H9 (cell line): ENCODE data around the gene PTTG2. TPM values are rescaled to one million over a fixed set of nuclear protein-coding genes. Genes with fewer than 3 reads are reported as not detected.

ENCODE experiments used
- DNase-seq: peaks from one replicate; pipeline ENCODE4 v3.0.0-alpha.2; 2017
- H2AFZ ChIP-seq: one replicate; pipeline ENCODE4 v1.6.1; 2013; ENCODE audit warnings: mild to moderate bottlenecking, low read length, control low read depth, moderate library complexity
- H2AK5ac ChIP-seq: 2 replicates; pipeline ENCODE4 v1.6.1; 2013; ENCODE audit warnings: low read length, control low read depth, mixed read lengths; ENCODE audit not compliant: insufficient read length
- H2BK120ac ChIP-seq: one replicate; pipeline ENCODE4 v1.6.1; 2013; ENCODE audit warnings: low read depth, mild to moderate bottlenecking, low read length, control low read depth, inconsistent platforms; ENCODE audit not compliant: poor library complexity, severe bottlenecking
- H2BK12ac ChIP-seq: 2 replicates; pipeline ENCODE4 v1.6.1; 2013; ENCODE audit warnings: low read length, control low read depth, mixed read lengths, low read depth; ENCODE audit not compliant: insufficient read length
- H2BK15ac ChIP-seq: 2 replicates; pipeline ENCODE4 v1.6.1; 2013; ENCODE audit warnings: low read depth, low read length, control low read depth
- H2BK20ac ChIP-seq: one replicate; pipeline ENCODE4 v1.6.1; 2013; ENCODE audit warnings: low read depth, mild to moderate bottlenecking, low read length, control low read depth, inconsistent platforms; ENCODE audit not compliant: poor library complexity, severe bottlenecking
- H2BK5ac ChIP-seq: 2 replicates; pipeline ENCODE4 v1.6.1; 2013; ENCODE audit warnings: low read length, control low read depth, mixed read lengths; ENCODE audit not compliant: insufficient read length
- H3K14ac ChIP-seq: 2 replicates; pipeline ENCODE4 v1.6.1; 2013; ENCODE audit warnings: low read length, control low read depth; ENCODE audit not compliant: insufficient read depth
- H3K18ac ChIP-seq: 2 replicates; pipeline ENCODE4 v1.6.1; 2013; ENCODE audit warnings: low read depth, mild to moderate bottlenecking, mixed read lengths, low read length, control low read depth; ENCODE audit not compliant: insufficient read length
- H3K23ac ChIP-seq: 2 replicates; pipeline ENCODE4 v1.6.1; 2013; ENCODE audit warnings: low read length, control low read depth, mixed read lengths, low read depth; ENCODE audit not compliant: insufficient read length
- H3K23me2 ChIP-seq: 2 replicates; pipeline ENCODE4 v1.6.1; 2013; ENCODE audit warnings: low read depth, mild to moderate bottlenecking, mixed read lengths, low read length, control low read depth; ENCODE audit not compliant: insufficient read length, poor library complexity, severe bottlenecking
- H3K27ac ChIP-seq: 2 replicates; pipeline ENCODE4 v1.5.1; 2013; ENCODE audit warnings: low read length, control low read depth, mixed read lengths, low read depth; ENCODE audit not compliant: insufficient read length
- H3K27me3 ChIP-seq: 2 replicates; pipeline ENCODE4 v1.6.1; 2013; ENCODE audit warnings: low read length, control low read depth, inconsistent platforms; ENCODE audit not compliant: insufficient read depth
- H3K4ac ChIP-seq: 2 replicates; pipeline ENCODE4 v1.6.1; 2013; ENCODE audit warnings: low read depth, mild to moderate bottlenecking, control low read depth, inconsistent platforms, low read length, moderate library complexity
- H3K4me1 ChIP-seq: 2 replicates; pipeline ENCODE4 v1.6.1; 2013; ENCODE audit warnings: low read length, control low read depth, inconsistent platforms; ENCODE audit not compliant: insufficient read depth
- H3K4me2 ChIP-seq: 2 replicates; pipeline ENCODE4 v1.6.1; 2013; ENCODE audit warnings: low read length, control low read depth, mixed read lengths; ENCODE audit not compliant: insufficient read length, insufficient read depth
- H3K56ac ChIP-seq: 2 replicates; pipeline ENCODE4 v1.6.1; 2013; ENCODE audit warnings: low read depth, mild to moderate bottlenecking, mixed read lengths, low read length, control low read depth; ENCODE audit not compliant: insufficient read length
- H3K79me1 ChIP-seq: 2 replicates; pipeline ENCODE4 v1.6.1; 2013; ENCODE audit warnings: low read depth, mild to moderate bottlenecking, moderate library complexity, low read length, control low read depth, inconsistent platforms; ENCODE audit not compliant: insufficient read depth, poor library complexity, severe bottlenecking
- H3K79me2 ChIP-seq: 2 replicates; pipeline ENCODE4 v1.6.1; 2013; ENCODE audit warnings: low read length, control low read depth, inconsistent platforms; ENCODE audit not compliant: insufficient read depth
- H3K9ac ChIP-seq: 2 replicates; pipeline ENCODE4 v1.6.1; 2013; ENCODE audit warnings: low read length, control low read depth, mixed read lengths; ENCODE audit not compliant: insufficient read length; ENCODE audit errors: extremely low read depth
- H3K9me3 ChIP-seq: one replicate; pipeline ENCODE4 v1.6.1; 2013; ENCODE audit warnings: low read depth, low read length, inconsistent platforms; ENCODE audit not compliant: control insufficient read depth
- H3T11ph ChIP-seq: one replicate; pipeline ENCODE4 v1.6.1; 2013; ENCODE audit warnings: mild to moderate bottlenecking, low read length, control low read depth, inconsistent platforms
- H4K20me1 ChIP-seq: one replicate; pipeline ENCODE4 v1.6.1; 2013; ENCODE audit not compliant: control insufficient read depth, insufficient read length, insufficient read depth
- H4K5ac ChIP-seq: 2 replicates; pipeline ENCODE4 v1.6.1; 2013; ENCODE audit warnings: low read depth, mild to moderate bottlenecking, mixed read lengths, low read length, control low read depth; ENCODE audit not compliant: insufficient read length
- H4K8ac ChIP-seq: replicated peaks from 2 replicates; pipeline ENCODE4 v1.6.1; 2013; ENCODE audit warnings: low read length, control low read depth, mixed read lengths, low read depth; ENCODE audit not compliant: insufficient read length
- H4K91ac ChIP-seq: 2 replicates; pipeline ENCODE4 v1.6.1; 2013; ENCODE audit warnings: low read depth, mild to moderate bottlenecking, moderate library complexity, mixed read lengths, low read length, control low read depth; ENCODE audit not compliant: insufficient read length
- H3K27ac Mint-ChIP-seq, 3 experiments: 2 replicates in 2 of 3; 3 replicates in 1 of 3; pipeline ENCODE4 v1.8.0; 2020 to 2021; ENCODE audit warnings: mixed read lengths in 3 of 3, mild to moderate bottlenecking in 1 of 3, moderate library complexity in 1 of 3
- H3K27me3 Mint-ChIP-seq: 2 replicates; pipeline ENCODE4 v1.8.0; 2021; ENCODE audit warnings: low read depth, mild to moderate bottlenecking, moderate library complexity, mixed read lengths
- H3K36me3 Mint-ChIP-seq, 3 experiments: 2 replicates in 2 of 3; 3 replicates in 1 of 3; pipeline ENCODE4 v1.8.0; 2020 to 2021; ENCODE audit warnings: low read depth in 3 of 3, mixed read lengths in 3 of 3; ENCODE audit not compliant: insufficient read depth in 1 of 3
- H3K4me1 Mint-ChIP-seq, 2 experiments: 2 replicates each; pipeline ENCODE4 v1.8.0; 2020; ENCODE audit warnings: mixed read lengths in 2 of 2
- H3K4me3 Mint-ChIP-seq, 2 experiments: 2 replicates in 1 of 2; 3 replicates in 1 of 2; pipeline ENCODE4 v1.8.0; 2020 to 2021; ENCODE audit warnings: mild to moderate bottlenecking in 2 of 2, mixed read lengths in 2 of 2, moderate library complexity in 1 of 2
- H3K9me3 Mint-ChIP-seq, 2 experiments: 2 replicates in 1 of 2; 3 replicates in 1 of 2; pipeline ENCODE4 v1.8.0; 2020; ENCODE audit warnings: mild to moderate bottlenecking in 2 of 2, mixed read lengths in 2 of 2, moderate library complexity in 1 of 2
- CTCF ChIP-seq: fragments of 200-600 bp; sonication (generic); conservative IDR thresholded peaks from 3 replicates; pipeline ENCODE4 v1.8.0; 2021; ENCODE audit warnings: antibody characterized with exemption, mild to moderate bottlenecking
- WGBS: extraction: QIAGEN DNeasy Blood & Tissue Kit; methylation state at CpG from one replicate; pipeline ENCODE4 v1.1.7; 2013; ENCODE audit warnings: missing lambda C conversion rate, low lambda C conversion rate, mixed read lengths; ENCODE audit not compliant: insufficient read length; ENCODE audit errors: extremely low coverage; 5-methylcytosine and 5-hydroxymethylcytosine counted together
- total RNA-seq: library from RNA; stranded (reverse); gene quantifications from 2 replicates; pipeline ENCODE4 v1.2.1, GENCODE V29; 2021

The PTTG2 gene
- total RNA-seq, 1 experiment from 2014 or later, result not detected

DNA sequence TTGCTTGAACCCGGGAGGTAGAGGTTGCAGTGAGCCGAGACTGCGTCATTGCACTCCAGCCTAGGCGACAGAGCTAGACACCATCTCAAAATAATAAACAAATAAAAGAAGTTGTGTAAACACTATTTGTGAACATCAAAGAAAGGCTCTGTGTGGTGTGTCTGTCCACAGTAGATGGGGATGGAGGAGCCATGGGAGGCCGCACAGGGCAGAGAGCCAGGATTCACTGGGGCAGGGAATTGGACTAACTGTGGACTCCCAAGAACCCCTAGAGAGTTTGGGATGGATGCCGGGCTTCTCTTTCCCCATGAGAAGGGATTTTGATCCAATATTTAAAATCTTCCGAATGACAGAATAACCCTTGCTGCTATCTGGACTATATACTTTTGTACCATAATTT lies 42.8 kb upstream of the PTTG2 start:
- H3K27ac ChIP-seq, result no peak overlapping the region
- no peak overlapping the region for H4K5ac ChIP-seq
- H4K20me1 ChIP-seq, result no peaks in the 10 kb centered on the region
- H3K23me2 ChIP-seq, result no peaks in the 10 kb centered on the region
- H3K18ac ChIP-seq, result no peak overlapping the region
- no peak overlapping the region for H2BK5ac ChIP-seq
- Mint-ChIP-seq H3K4me3 (no peak overlapping the region), H3K27me3 (0 out of 2 replicates have a peak, but pooled peaks cover 2% of the 10 kb centered on the region), H3K27ac (no peak overlapping the region), H3K36me3 (no peaks in the 10 kb centered on the region), H3K4me1 (no peaks in the 10 kb centered on the region; a peak in 1 of 4 replicates), H3K9me3 (no peaks in the 10 kb centered on the region)
- H3K23ac ChIP-seq, result no peak overlapping the region
- H3K9ac ChIP-seq, result no peak overlapping the region
- no peak for DNase-seq
- no peak overlapping the region for H2BK120ac ChIP-seq
- no peak overlapping the region for H2BK12ac ChIP-seq
- H3K56ac ChIP-seq, result no peak overlapping the region
- H4K91ac ChIP-seq, result no peak overlapping the region
- H3K4me2 ChIP-seq, result no peak overlapping the region
- H2AK5ac ChIP-seq, result no peak overlapping the region
- no CpG with 5 or more reads among the region's 7 CpGs for WGBS
- no peak overlapping the region for H2AFZ ChIP-seq
- H3K4ac ChIP-seq, result no peak overlapping the region
- no peaks in the 10 kb centered on the region for H3K27me3 ChIP-seq
- H3K14ac ChIP-seq, result no peak overlapping the region
- TF ChIP-seq CTCF, result no peak
- H3K9me3 ChIP-seq, result no peaks in the 10 kb centered on the region
- no peak overlapping the region for H3T11ph ChIP-seq
- no peaks in the 10 kb centered on the region for H3K79me1 ChIP-seq
- H4K8ac ChIP-seq, result no peak overlapping the region
- H3K79me2 ChIP-seq, result no peaks in the 10 kb centered on the region
- no peak overlapping the region for H2BK20ac ChIP-seq
- no peaks in the 10 kb centered on the region for H3K4me1 ChIP-seq
- H2BK15ac ChIP-seq, result no peak overlapping the region
